SK-N-SH (cell line): ENCODE measurements around the gene VPS13C. TPM values are rescaled to one million over a fixed set of nuclear protein-coding genes. Genes with fewer than 3 reads are reported as not detected.
A peak's percentile ranks its signal among the peaks of the same experiment; 100 is the strongest.

Experiments used
- CHD2 ChIP-seq: fragments of 150-350 bp; IDR thresholded peaks from 2 replicates; pipeline ENCODE4 v1.6.1; 2018; ENCODE audit warnings: low read length; ENCODE audit not compliant: partially characterized antibody
- CTCF ChIP-seq: fragments of 200-600 bp; sonication (generic); IDR thresholded peaks from 2 replicates; pipeline ENCODE4 v1.6.1; 2017; ENCODE audit warnings: antibody characterized with exemption, mild to moderate bottlenecking, moderate library complexity
- FOSL2 ChIP-seq: IDR thresholded peaks from 2 replicates; pipeline ENCODE4 v1.4.0; 2012; ENCODE audit warnings: low read depth, mild to moderate bottlenecking, moderate library complexity, borderline replicate concordance
- FOXJ3 ChIP-seq: sonication (generic); formaldehyde crosslinking; IDR thresholded peaks from 2 replicates; pipeline ENCODE4 v1.5.1; 2020; ENCODE audit warnings: mild to moderate bottlenecking, missing genetic modification reagents
- GATA2 ChIP-seq: sonication (generic); formaldehyde crosslinking; IDR thresholded peaks from 2 replicates; pipeline ENCODE4 v1.5.0; 2020; ENCODE audit warnings: mild to moderate bottlenecking, missing genetic modification reagents
- JUND ChIP-seq: IDR thresholded peaks from 2 replicates; pipeline ENCODE4 v1.4.0; 2012
- MEF2A ChIP-seq: IDR thresholded peaks from 2 replicates; pipeline ENCODE4 v1.4.0; 2012; ENCODE audit warnings: low read depth, borderline replicate concordance
- NFIC ChIP-seq: IDR thresholded peaks from 2 replicates; pipeline ENCODE4 v1.4.0; 2012; ENCODE audit warnings: borderline replicate concordance
- PBX3 ChIP-seq: IDR thresholded peaks from 2 replicates; pipeline ENCODE4; 2012
- POLR2AphosphoS5 ChIP-seq: IDR thresholded peaks from 2 replicates; pipeline ENCODE4 v1.6.1; 2012; ENCODE audit warnings: low read depth, low read length
- RAD21 ChIP-seq: IDR thresholded peaks from 2 replicates; pipeline ENCODE4 v1.6.1; 2012; ENCODE audit warnings: mild to moderate bottlenecking, low read length
- RCOR1 ChIP-seq: fragments of 150-350 bp; IDR thresholded peaks from 2 replicates; pipeline ENCODE4 v1.6.1; 2017; ENCODE audit warnings: antibody characterized with exemption, low read length
- REST ChIP-seq: IDR thresholded peaks from 2 replicates; pipeline ENCODE4 v1.6.1; 2012; ENCODE audit warnings: mild to moderate bottlenecking, low read depth, low read length, moderate library complexity
- RXRA ChIP-seq: IDR thresholded peaks from 2 replicates; pipeline ENCODE4 v1.4.0; 2012; ENCODE audit warnings: low read depth, mild to moderate bottlenecking, borderline replicate concordance
- SIN3A ChIP-seq: IDR thresholded peaks from 2 replicates; pipeline ENCODE4 v1.6.1; 2012; ENCODE audit warnings: low read depth, mild to moderate bottlenecking, low read length, moderate library complexity, borderline replicate concordance
- TCF12 ChIP-seq: IDR thresholded peaks from 2 replicates; pipeline ENCODE4 v1.4.0; 2012
- TEAD4 ChIP-seq: IDR thresholded peaks from 2 replicates; pipeline ENCODE4 v1.4.0; 2012; ENCODE audit warnings: mild to moderate bottlenecking, borderline replicate concordance; ENCODE audit not compliant: insufficient read depth
- YY1 ChIP-seq: IDR thresholded peaks from 2 replicates; pipeline ENCODE4 v1.4.0; 2012; ENCODE audit warnings: low read depth, mild to moderate bottlenecking
- polyA plus RNA-seq, 3 experiments: library from polyadenylated mRNA; depleted of rRNA; stranded (reverse); fragments of >200 nt; gene quantifications; 2 replicates each; pipeline ENCODE4 v1.2.3, GENCODE V29; 2012
- TF ChIP-seq, protein P1 (sequence below): IDR thresholded peaks from 2 replicates; pipeline ENCODE4 v1.4.0; 2012; ENCODE audit warnings: low read depth

The VPS13C gene
- polyA plus RNA-seq, 1 of the 3 experiments (the other 2 are of a cell fraction) = 5.7 TPM

GRCh38 chr15:62109437-62109836 lies 49.2 kb upstream of the VPS13C start (continued):
- TF ChIP-seq CTCF (no peak), PBX3 (no peak), SIN3A (no peak), JUND (no peak), MEF2A (no peak), GATA2 (CRISPR knock-in tag) (peak; percentile 82), YY1 (no peak), REST (no peak), CHD2 (no peak), POLR2AphosphoS5 (no peak), RAD21 (no peak; the same call in 1 of the 2 replicates), RCOR1 (peak; percentile 60), FOSL2 (no peak), NFIC (no peak), TEAD4 (no peak), RXRA (no peak), FOXJ3 (CRISPR knock-in tag) (no peak), TCF12 (no peak)
- TF ChIP-seq, protein P1, sequence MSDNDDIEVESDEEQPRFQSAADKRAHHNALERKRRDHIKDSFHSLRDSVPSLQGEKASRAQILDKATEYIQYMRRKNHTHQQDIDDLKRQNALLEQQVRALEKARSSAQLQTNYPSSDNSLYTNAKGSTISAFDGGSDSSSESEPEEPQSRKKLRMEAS = no peak
